Endometrial microvascular endothelial cells (primary cell): Measurements from ENCODE around the gene ZBTB26. TPM values are rescaled to one million over a fixed set of nuclear protein-coding genes. Genes with fewer than 3 reads are reported as not detected.

Source experiments
- in situ Hi-C: cut with HindIII; loops from 2 replicates; pipeline ENCODE4 v1.10.0; 2017; ENCODE audit warnings: low sequenced_read_pairs, low pct_unique_long_range_greater_than_20kb; ENCODE audit errors: inconsistent ontology term
- total RNA-seq: library from RNA; depleted of rRNA; stranded (reverse); fragments of >200 nt; gene quantifications from one replicate; pipeline ENCODE4 v1.2.3, GENCODE V29; 2015; ENCODE audit errors: inconsistent ontology term

ZBTB26 gene
- total RNA-seq: 2.0 TPM

DNA sequence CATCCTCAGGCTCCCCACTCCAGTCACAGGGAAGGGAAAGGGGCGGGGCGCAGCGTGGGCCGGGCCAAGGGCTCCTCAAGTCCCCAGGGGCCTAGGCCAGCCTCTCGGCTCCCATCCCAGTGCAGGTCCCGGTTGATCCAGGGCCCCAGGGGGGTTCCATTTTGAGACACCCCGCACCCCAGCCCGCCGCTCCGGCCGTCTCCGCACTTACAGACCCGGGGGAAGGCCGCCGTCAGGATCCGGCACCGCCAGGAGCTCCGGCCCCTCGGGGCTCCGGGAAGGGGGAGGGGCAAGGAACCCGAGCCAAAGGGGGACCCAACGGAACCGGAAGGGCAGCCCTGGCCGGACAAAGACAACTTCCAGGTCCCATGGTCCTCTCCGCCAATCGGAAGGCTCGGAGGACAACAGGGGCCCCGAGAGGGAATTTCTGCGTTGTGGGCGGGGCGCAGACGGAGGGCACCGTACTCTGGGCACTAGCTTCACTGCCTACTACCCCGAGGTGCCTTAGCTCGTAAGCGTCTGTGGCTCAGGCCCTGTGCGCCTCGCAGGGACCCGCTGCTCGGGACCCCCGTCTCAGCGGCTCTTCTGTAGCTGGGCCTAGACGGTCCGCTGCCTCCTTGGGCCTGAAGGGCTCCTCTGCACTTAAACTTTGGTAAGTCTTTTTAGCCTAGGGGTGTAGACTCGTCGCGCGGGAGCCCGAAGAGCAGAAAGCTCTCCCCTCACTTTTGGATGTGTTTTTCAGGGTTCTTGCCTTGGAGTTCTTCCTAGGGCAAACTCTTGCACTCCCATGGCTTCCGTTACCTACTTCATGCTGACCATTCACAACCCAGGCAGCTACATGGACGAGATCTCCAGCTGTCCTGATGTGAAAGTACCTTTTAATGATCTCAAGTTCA lies at the start of gene ZBTB26:
Gene ZBTB26, minus strand, starts transcription at position 287 of the 896 bp plus-strand sequence. CDS start 11,578 bp downstream, outside the sequence.
- in situ Hi-C loops: no loop called here

DNA sequence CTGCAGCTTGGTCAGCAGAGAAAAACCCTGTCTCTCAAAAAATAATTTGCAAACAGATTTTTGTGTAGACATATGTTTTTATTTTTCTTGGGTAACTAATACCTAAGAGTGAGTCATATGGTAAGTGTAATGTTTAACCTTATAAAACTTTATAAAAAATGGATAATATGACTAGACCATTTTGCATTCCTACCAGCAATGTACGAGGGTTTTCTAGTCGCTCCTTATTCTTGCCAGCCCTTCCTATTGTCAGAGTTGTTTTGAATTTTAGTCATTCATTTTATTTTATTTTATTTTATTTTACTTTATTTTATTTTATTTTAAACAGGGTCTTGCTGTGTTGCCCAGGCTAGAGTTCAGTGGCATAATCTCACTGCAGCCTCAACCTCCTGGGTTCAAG lies 47.3 kb upstream of the ZBTB26 start:
- in situ Hi-C loops: no loop called here

- in situ Hi-C loops: no loop called here
Observed at GRCh38 chr9:122975196-122975595, 43.9 kb upstream of the ZBTB26 start.

- in situ Hi-C loops: no loop called here
Observed at GRCh38 chr9:122961139-122961538, 29.8 kb upstream of the ZBTB26 start.

DNA sequence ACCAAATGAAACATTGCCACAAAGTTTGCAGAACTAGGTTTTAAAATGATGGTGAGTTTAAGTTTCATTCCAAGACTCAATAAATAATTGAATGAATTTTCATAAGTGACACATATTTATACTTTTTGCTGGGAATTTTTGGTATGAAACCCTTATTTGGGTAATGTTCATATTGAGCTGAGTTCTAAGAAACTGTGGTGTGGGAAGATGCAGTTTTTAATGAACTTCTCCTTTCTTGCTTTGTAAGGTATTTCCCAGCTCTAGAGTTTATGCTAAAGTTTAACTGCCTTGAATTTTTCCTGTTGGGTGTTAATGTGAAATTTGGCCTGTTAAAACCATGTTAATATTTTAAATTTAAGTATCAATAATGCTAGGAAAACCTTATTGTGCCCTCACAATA lies 24.6 kb upstream of the ZBTB26 start:
- in situ Hi-C loops: no loop called here

- in situ Hi-C loops: no loop called here
Observed at GRCh38 chr9:122954253-122954691, 23.0 kb upstream of the ZBTB26 start.

GRCh38 chr9:122951056-122951455 lies 19.7 kb upstream of the ZBTB26 start:
- in situ Hi-C loops: no loop called here

DNA sequence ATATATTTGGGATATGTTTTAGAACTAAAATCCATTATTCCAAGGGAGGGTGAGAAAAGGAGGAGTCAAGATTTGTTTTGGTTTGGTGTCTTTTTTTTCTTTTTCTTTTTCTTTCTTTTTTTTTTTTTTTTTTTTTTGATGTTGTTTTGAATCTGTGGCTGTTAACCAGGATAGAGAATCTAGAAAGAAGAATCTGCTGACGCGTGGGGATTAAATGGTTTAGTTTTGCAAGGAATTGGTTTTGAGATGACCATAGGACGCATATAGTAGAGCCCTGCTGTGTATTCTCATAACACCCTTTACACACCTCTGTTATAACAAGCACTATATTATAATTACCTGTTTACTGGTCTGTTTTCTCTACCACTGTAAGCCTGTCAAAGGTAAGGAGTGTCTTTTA lies 19.0 kb upstream of the ZBTB26 start:
- in situ Hi-C loops: no loop called here

- in situ Hi-C loops: no loop called here
Observed at GRCh38 chr9:122949696-122950095, 18.4 kb upstream of the ZBTB26 start.

DNA sequence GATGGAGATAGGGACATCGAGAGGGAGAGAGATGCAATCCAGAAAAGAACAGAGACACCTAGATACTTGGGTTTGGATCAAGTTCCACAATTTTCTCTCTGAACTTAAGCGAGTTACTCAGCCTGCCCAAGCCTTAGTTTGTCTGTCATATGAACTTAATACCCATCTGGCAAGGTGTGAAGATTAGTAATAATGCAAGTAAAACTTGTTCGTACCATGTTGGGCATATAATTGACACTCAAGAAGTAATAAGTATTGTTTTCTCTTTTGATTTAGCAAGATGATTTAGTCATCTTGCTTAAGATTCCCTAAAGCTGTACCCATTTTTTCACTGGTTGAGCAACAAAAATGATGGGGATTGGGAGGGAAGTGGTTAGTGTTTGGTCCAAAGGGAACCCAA lies 17.0 kb upstream of the ZBTB26 start:
- in situ Hi-C loops: no loop called here

GRCh38 chr9:122946461-122947005 lies 15.2 kb upstream of the ZBTB26 start:
- in situ Hi-C loops: no loop called here

DNA sequence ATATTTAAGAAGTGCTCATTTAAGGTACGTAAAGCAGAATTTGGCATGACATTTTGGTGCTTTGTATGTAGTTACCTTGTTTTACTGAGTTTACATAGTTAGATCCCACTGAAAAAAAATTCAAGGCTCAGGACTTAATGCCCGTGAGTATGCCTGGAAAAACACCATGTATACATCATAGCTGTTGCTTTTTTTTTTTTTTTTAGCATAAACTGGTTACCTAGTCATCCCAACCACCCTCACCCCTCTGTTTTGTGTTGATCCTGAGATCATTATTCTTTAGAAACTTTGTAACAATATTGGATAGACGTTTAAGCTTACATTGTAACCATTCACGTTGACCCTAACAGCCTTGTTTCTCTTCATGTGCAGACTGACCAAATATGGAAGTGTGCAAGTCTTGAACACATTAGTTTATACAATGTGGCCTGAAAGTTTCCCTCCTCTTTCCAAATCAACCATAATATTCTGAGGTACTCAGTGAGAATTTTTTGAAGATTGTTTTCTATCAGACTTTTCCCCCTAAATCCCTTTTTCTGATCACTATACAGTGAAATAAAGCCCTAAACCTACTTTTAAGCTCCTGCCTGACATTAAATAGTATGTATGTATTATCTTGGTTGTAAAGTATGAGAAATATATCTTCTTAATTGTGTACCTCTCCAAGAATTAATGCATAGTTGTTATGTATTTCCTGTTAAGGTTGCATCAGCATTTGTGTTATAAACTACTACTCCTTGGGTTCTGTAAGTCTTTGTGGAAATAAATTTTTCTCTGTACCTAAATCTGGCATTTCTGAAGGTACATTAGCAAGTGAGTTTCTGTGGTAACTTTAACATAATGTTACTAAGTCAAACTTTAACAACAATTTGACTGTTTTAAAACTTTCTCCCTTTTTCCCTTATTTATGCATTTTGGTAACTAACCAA lies 13.9 kb upstream of the ZBTB26 start:
- in situ Hi-C loops: no loop called here

DNA sequence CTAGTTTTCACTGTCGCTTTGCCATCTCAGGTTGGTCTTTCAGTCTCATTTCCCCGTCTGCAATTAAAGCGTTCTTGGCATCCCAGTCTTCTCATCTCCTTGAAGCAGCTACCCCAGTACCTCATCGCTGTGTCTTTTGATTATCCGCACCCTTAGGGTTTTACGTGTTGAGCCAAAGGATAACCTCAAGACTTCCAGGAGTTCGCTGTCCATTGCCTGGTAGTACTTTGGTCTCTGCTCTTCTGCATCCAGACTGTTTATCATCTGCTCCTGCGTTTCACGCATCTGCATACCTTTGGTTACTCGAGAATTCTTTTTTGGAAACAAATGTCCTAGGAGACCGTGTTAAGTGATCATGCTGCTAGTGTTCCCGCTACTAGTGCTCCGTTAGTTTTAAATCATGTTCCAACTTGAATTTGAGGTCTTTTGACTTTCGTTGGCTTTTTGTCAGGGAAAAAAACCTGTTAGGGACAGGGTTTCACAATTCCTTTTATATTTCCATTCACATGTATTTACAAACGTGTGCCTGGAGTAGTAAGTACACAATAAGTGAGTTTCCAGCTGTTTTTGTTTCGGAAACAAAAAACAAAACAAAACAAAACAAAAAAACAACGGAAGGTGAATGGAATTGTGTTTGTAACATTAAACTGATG lies 10.4 kb upstream of the ZBTB26 start:
- in situ Hi-C loops: no loop called here

GRCh38 chr9:122940749-122941581 lies 9.7 kb upstream of the ZBTB26 start, which contains the start of gene RABGAP1:
Gene RABGAP1 (plus strand): TSS chr9:122941020. CDS start chr9:122957060, 16,040 bp downstream.
- in situ Hi-C loops: no loop called here

GRCh38 chr9:122940454-122940748 lies 9.1 kb upstream of the ZBTB26 start:
- in situ Hi-C loops: no loop called here

GRCh38 chr9:122939601-122940000 lies 8.3 kb upstream of the ZBTB26 start:
- in situ Hi-C loops: no loop called here

DNA sequence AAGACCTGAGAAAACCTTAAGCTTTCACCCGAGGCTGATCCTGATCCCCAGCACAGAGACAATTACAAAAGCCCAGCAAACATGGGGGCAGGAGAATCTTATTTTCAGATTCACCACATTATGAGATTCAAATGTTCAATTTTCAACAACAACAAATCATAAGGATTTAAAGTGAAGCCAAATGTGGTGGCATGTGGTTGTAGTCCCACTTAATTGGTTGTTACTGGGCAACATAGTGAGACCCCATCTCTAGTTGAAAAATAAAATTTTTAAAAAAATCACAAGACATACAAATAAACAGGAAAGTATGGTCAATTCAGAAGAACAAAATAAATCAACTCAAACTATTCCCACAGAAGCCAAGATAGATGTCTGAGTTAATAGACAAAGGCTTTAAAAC lies 5.6 kb upstream of the ZBTB26 start:
- in situ Hi-C loops: no loop called here

DNA sequence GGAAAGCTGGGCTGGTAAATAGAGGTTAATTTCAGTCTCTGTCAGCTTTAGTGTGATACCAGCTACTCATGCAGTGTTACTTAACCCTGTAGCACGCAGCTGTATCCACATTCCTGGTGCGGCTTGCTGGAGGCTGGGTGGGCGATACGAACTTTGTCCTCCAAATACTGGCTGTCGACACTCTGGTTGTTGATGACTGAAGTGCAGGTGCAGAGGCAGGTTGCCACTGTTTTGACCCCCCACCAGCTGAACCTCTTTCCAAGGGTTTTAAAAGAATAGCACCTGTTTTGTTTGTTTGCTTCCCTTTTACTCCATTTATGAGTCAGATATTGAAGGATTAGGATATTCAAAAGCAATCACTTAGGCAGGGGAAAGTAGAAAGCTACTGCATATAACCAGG lies 5.2 kb upstream of the ZBTB26 start:
- in situ Hi-C loops: no loop called here
